ENCODE data around the gene HMGA1. TPM values are rescaled to one million over a fixed set of nuclear protein-coding genes. Genes with fewer than 3 reads are reported as not detected.

The HMGA1 gene
- total RNA-seq, 1 donor from 2014 or later = 422 TPM

GRCh38 chr6:34227761-34228421 is 8.8 kb upstream of the HMGA1 start:
- Mint-ChIP-seq H3K9me3 (no peaks in the 10 kb centered on the region), H3K4me1 (ENCODE audit: low read depth) (peaks cover 27% of the 10 kb centered on the region), H3K27ac (no peak overlapping the region), H3K36me3 (ENCODE audit: low read depth) (no peaks in the 10 kb centered on the region), H3K27me3 (ENCODE audit: low read depth) (no peaks in the 10 kb centered on the region), H3K4me3 (ENCODE audit: low read depth) (no peak overlapping the region)
- no peak for DNase-seq (ENCODE audit: low spot score)
- intact Hi-C loops (cut with micrococcal nuclease) = no loop called here

- H3K27me3 Mint-ChIP-seq (ENCODE audit: low read depth) = no peaks in the 10 kb centered on the region
- no peak overlapping the region for H3K27ac Mint-ChIP-seq
- H3K4me1 Mint-ChIP-seq (ENCODE audit: low read depth) = peaks cover 23% of the 10 kb centered on the region
- H3K9me3 Mint-ChIP-seq = no peaks in the 10 kb centered on the region
- intact Hi-C loops (cut with micrococcal nuclease) = no loop called here
- no peaks in the 10 kb centered on the region for H3K36me3 Mint-ChIP-seq (ENCODE audit: low read depth)
- no peak overlapping the region for H3K4me3 Mint-ChIP-seq (ENCODE audit: low read depth)
- DNase-seq (ENCODE audit: low spot score) = no peak
Observed at GRCh38 chr6:34229877-34230276, 6.8 kb upstream of the HMGA1 start.

DNA sequence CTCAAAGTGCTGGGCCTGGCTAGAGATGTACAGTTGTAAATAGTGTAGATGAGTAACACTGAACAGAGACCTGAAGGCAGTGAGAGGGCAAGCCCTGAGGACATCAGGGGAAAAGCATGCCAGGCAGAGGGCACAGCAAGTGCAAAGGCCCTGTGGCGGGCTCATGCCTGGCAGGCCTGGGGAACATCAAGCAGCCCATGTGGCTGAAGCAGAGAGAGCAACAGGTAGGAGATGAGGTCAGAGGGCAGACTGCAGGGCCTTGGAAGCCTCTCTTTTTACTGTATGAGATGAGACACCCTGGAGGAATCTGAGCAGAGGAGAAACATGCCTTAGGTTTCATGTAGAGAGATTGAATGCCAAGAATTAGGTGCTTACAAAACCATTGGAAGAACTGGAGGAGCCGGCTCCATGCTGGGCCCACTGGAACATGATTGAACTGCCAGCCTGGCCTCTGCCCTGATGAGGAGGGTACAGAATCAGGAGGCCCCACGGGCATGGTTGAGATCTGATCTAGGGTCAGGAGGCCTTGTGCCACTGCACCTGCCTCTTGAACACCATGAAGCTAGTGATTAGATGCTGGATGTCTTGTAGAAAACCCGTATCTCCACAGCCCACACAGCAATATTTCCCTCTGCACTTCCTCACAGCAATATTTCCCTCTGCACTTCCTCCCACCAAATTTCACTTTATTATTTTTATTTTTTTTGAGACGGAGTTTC is 5.9 kb upstream of the HMGA1 start:
- Mint-ChIP-seq H3K9me3 (no peaks in the 10 kb centered on the region), H3K4me3 (ENCODE audit: low read depth) (no peak overlapping the region), H3K27me3 (ENCODE audit: low read depth) (no peaks in the 10 kb centered on the region), H3K36me3 (ENCODE audit: low read depth) (no peaks in the 10 kb centered on the region), H3K4me1 (ENCODE audit: low read depth) (peaks cover 24% of the 10 kb centered on the region), H3K27ac (no peak overlapping the region)
- no peak for DNase-seq (ENCODE audit: low spot score)
- intact Hi-C loops (cut with micrococcal nuclease) = no loop called here

DNA sequence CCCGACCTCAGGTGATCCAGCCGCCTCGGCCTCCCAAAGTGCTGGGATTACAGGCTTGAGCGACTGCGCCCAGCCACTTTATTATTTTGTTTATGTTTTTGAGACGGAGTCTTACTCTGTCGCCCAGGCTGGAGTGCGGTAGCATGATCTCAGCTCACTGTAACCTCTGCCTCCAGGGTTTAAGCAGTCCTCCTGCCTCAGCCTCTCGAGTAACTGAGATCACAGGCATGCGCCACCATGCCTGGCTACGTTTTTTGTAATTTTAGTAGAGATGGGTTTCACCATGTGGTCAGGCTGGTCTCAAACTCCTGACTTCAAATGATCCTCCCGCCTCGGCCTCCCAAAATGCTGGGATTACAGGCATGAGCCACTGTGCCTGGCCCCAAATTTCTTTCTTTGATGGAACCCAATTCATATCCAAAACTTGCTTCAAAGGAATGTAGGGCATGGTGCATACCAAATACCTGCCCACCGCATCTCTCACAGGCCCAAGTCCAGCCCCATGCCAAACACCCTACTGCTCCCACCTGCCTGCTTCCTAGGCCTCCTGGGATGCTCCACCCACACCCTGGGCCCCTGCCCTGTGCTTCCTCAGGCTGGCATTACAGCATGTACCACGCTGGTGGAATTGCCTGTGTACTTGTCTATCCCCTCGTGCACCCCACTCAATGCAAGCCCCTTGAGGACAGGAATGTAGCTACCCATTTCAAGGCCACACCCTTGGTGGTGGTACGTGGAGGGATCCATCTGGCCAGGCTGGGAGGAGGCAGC is 4.9 kb upstream of the HMGA1 start:
- Mint-ChIP-seq H3K36me3 (ENCODE audit: low read depth) (no peaks in the 10 kb centered on the region), H3K27ac (no peak overlapping the region), H3K4me3 (ENCODE audit: low read depth) (no peak overlapping the region), H3K4me1 (ENCODE audit: low read depth) (peaks cover 27% of the 10 kb centered on the region), H3K9me3 (no peaks in the 10 kb centered on the region), H3K27me3 (ENCODE audit: low read depth) (no peaks in the 10 kb centered on the region)
- no peak for DNase-seq (ENCODE audit: low spot score)
- intact Hi-C loops (cut with micrococcal nuclease) = no loop called here

GRCh38 chr6:34232901-34233300 is 3.8 kb upstream of the HMGA1 start:
- no peaks in the 10 kb centered on the region for H3K27me3 Mint-ChIP-seq (ENCODE audit: low read depth)
- no peak overlapping the region for H3K4me3 Mint-ChIP-seq (ENCODE audit: low read depth)
- H3K36me3 Mint-ChIP-seq (ENCODE audit: low read depth) = no peaks in the 10 kb centered on the region
- H3K27ac Mint-ChIP-seq = no peak overlapping the region
- no peaks in the 10 kb centered on the region for H3K9me3 Mint-ChIP-seq
- DNase-seq (ENCODE audit: low spot score) = no peak
- H3K4me1 Mint-ChIP-seq (ENCODE audit: low read depth) = peaks cover 18% of the 10 kb centered on the region
- intact Hi-C loops (cut with micrococcal nuclease) = no loop called here

GRCh38 chr6:34233867-34234266 is 2.8 kb upstream of the HMGA1 start:
- intact Hi-C loops (cut with micrococcal nuclease) = no loop called here
- peaks cover 8% of the 10 kb centered on the region for H3K36me3 Mint-ChIP-seq (ENCODE audit: low read depth)

DNA sequence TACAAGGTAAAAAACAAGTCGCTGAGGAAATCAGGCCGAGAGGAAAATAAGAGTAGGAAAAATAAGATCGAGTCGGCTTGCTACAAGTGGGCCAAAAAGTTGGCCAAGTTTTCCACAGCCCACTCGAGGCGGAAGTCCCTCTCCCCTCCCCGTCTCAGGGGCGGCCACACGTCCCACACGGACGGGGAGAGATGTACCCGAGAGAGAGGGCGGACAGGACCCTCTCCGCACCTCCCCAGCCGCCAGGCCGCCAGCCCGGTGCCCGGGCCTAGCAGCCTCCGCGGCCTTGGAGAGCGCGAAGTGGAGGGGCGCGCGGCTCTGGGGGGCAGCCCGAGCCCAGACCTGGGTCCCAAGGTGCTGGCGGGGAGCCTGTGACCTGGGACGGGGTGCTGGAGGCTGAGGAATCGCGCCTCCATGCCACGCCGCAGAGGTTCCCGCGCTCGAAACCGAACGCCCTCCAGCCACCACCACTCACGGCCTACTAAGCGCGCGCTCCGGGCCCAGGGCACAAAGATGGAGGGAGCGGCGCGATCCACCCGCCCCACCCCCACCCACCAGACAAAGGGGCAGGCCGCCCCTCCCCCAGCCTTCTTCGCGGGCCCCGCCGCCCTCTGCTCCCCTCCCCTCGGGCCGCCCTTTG is 1.9 kb upstream of the HMGA1 start:
- Mint-ChIP-seq H3K4me1 (ENCODE audit: low read depth) (peaks cover 25% of the 10 kb centered on the region), H3K27me3 (ENCODE audit: low read depth) (no peaks in the 10 kb centered on the region), H3K36me3 (ENCODE audit: low read depth) (peaks cover 15% of the 10 kb centered on the region), H3K27ac (peak overlapping the region; percentile 26), H3K4me3 (ENCODE audit: low read depth) (no peak overlapping the region), H3K9me3 (no peaks in the 10 kb centered on the region)
- DNase-seq (ENCODE audit: low spot score) = no peak
- intact Hi-C loops (cut with micrococcal nuclease) = loop anchor here (5.0 kb wide), 2 partner anchors 37 to 52 kb away; no protein-coding TSS in a partner anchor

More at GRCh38 chr6:34233867-34234266, 2.8 kb upstream of the HMGA1 start:
- H3K4me3 Mint-ChIP-seq (ENCODE audit: low read depth) = no peak overlapping the region
- H3K4me1 Mint-ChIP-seq (ENCODE audit: low read depth) = peaks cover 23% of the 10 kb centered on the region
- peak overlapping the region; percentile 26 for H3K27ac Mint-ChIP-seq
- no peaks in the 10 kb centered on the region for H3K27me3 Mint-ChIP-seq (ENCODE audit: low read depth)
- no peak for DNase-seq (ENCODE audit: low spot score)
- no peaks in the 10 kb centered on the region for H3K9me3 Mint-ChIP-seq

DNA sequence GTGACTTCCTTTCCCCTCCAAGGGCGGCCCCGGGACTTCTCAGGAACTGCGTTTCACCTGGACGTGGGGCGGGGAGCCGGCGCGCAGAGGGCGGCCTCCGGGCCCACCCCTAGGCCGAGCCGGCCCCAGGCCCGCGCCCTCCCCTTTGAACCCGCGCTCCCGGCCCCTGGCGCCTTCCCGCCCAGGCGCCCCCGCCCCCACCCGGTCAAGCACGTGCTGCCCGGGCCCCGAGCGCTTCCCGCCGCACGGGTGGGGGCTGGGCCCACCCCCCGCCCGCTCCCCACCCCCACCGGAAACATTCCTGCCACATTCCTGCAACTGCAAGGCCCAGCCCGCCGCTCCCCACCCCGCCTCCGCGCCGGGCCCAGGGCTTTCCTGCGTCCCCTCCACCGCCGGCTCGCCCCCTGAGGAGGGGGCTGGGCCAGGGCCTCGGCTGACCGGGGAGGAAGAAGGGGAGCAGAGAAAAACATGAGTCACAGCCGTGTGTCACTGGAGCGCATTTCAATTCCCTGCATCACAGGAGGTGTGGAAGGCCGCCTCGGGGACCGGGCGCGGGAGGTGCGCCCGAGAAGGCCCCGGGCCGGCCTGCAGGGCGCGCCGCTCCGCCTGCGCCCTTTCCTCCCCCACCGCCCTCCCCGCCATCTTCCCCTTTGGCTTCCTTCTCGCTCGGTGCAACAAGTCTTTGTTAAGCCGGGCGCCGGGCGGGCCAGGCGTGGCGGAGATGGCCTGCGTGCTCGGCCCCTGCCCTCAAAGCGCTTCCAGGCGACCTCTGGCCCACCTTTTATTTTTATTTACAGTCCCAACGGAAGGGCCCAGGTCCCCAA is 1.2 kb upstream of the HMGA1 start:
- intact Hi-C loops (cut with micrococcal nuclease) = loop anchor here (1.0 to 5.0 kb wide), 4 partner anchors 11 to 53 kb away; partner anchors contain the start of gene SMIM29
- H3K4me1 Mint-ChIP-seq (ENCODE audit: low read depth) = peaks cover 30% of the 10 kb centered on the region
- no peaks in the 10 kb centered on the region for H3K9me3 Mint-ChIP-seq

DNA sequence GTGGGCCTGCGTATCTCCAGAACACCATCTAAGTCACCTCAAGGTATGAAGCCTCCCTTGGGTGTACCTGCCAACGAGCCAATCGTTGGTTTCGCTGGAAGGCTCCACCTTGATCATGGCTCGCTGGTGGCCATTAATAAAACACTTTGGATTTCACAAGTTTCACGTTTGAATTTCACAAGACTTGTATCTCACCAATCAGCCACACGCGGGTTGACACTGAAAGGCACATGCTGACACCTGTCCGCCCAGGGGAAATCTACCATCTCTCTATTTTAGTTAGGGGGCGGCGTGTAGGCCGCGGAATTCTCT is 586 bp upstream of the HMGA1 start:
- peaks cover 32% of the 10 kb centered on the region for H3K4me1 Mint-ChIP-seq (ENCODE audit: low read depth)
- no peaks in the 10 kb centered on the region for H3K9me3 Mint-ChIP-seq
- H3K36me3 Mint-ChIP-seq (ENCODE audit: low read depth) = peaks cover 25% of the 10 kb centered on the region
- peak overlapping the region; percentile 94 for H3K27ac Mint-ChIP-seq
- no peaks in the 10 kb centered on the region for H3K27me3 Mint-ChIP-seq (ENCODE audit: low read depth)
- intact Hi-C loops (cut with micrococcal nuclease) = loop anchor here (1.0 to 5.0 kb wide), 4 partner anchors 12 to 54 kb away; partner anchors contain the start of gene SMIM29
- DNase-seq (ENCODE audit: low spot score) = no peak
- peak overlapping the region; percentile 83 for H3K4me3 Mint-ChIP-seq (ENCODE audit: low read depth)

More for the DNA sequence above, 1.2 kb upstream of the HMGA1 start:
- peaks cover 20% of the 10 kb centered on the region for H3K36me3 Mint-ChIP-seq (ENCODE audit: low read depth)
- peak overlapping the region; percentile 94 for H3K27ac Mint-ChIP-seq
- peak; percentile 48 for DNase-seq (ENCODE audit: low spot score)
- H3K4me3 Mint-ChIP-seq (ENCODE audit: low read depth) = peak overlapping the region; percentile 83
- H3K27me3 Mint-ChIP-seq (ENCODE audit: low read depth) = no peaks in the 10 kb centered on the region

- Mint-ChIP-seq H3K27me3 (ENCODE audit: low read depth) (no peaks in the 10 kb centered on the region), H3K36me3 (ENCODE audit: low read depth) (peaks cover 38% of the 10 kb centered on the region), H3K4me3 (ENCODE audit: low read depth) (no peak overlapping the region), H3K9me3 (no peaks in the 10 kb centered on the region), H3K4me1 (ENCODE audit: low read depth) (peaks cover 43% of the 10 kb centered on the region), H3K27ac (no peak overlapping the region)
- no peak for DNase-seq (ENCODE audit: low spot score)
- intact Hi-C loops (cut with micrococcal nuclease) = loop anchor here (5.0 kb wide), 2 partner anchors 40 to 55 kb away; no protein-coding TSS in a partner anchor
Observed at GRCh38 chr6:34237316-34237721, 646 bp downstream of the HMGA1 start.

GRCh38 chr6:34237722-34238584 is 1.3 kb downstream of the HMGA1 start:
- H3K27me3 Mint-ChIP-seq (ENCODE audit: low read depth) = no peaks in the 10 kb centered on the region
- intact Hi-C loops (cut with micrococcal nuclease) = loop anchor here (5.0 kb wide), 2 partner anchors 41 to 56 kb away; no protein-coding TSS in a partner anchor
- peak overlapping the region; percentile 91 for H3K4me3 Mint-ChIP-seq (ENCODE audit: low read depth)
- peak overlapping the region; percentile 94 for H3K27ac Mint-ChIP-seq
- H3K9me3 Mint-ChIP-seq = no peaks in the 10 kb centered on the region
- H3K36me3 Mint-ChIP-seq (ENCODE audit: low read depth) = peaks cover 44% of the 10 kb centered on the region
- DNase-seq (ENCODE audit: low spot score) = peak; percentile 75
- H3K4me1 Mint-ChIP-seq (ENCODE audit: low read depth) = peaks cover 50% of the 10 kb centered on the region
